ENCODE data around the gene ZNF487. TPM values are rescaled to one million over a fixed set of nuclear protein-coding genes. Genes with fewer than 3 reads are reported as not detected.
"Not testable (repeated sequence)": the region's sequence is repeated elsewhere in the genome, so short reads cannot be mapped to it uniquely, and the experiment has no call there.

Gene ZNF487
- total RNA-seq, 2 donors from 2014 or later, result 8.6 to 19.6 TPM

DNA sequence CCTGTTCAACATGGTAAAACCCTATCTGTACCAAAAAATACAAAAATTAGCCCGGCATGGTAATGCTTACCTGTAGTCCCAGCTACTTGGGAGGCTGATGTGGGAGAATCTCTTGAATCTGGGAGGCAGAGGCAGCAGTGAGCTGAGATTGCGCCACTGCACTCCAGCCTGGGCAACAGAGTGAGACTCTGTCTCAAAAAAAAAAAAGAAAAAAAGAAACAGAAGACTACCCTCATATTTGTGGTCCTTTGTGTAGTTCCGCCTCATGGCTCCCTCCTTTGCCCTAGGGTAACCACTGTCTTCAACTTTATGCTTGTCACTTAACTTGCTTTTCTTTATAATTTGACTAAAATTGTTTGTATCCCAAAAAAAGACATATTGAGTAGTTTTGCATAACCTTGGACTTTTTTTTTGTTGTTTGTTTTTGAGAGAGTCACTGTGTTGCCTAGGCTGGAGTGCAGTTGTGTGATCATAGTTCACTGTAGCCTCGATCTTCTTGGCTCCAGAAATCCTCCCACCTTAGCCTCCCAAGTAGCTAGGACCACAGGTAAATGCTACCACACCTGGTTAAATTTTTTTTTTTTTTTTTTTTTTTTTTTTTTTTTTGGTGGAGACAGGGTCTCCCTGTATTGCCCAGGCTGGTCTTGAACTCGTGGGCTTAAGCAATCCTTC is 3.7 kb downstream of the ZNF487 start:
- Histone ChIP-seq H3K4me1 (ENCODE audit: control insufficient read depth in 1 of 2, low read depth in 2 of 2) (peaks cover 2 to 5% of the 10 kb centered on the region in 2 donors), H3K27me3 (replicated peaks; ENCODE audit: insufficient read depth) (no peaks in the 10 kb centered on the region), H3K27ac (no peak overlapping the region), H3K9me3 (no peaks in the 10 kb centered on the region), H3K36me3 (no peaks in the 10 kb centered on the region), H3K4me3 (no peak overlapping the region)
- ATAC-seq (ENCODE audit: insufficient number of reproducible peaks, low FRiP score, low read depth), result no peak
- TF ChIP-seq CTCF (IDR thresholded peaks at IDR 0.05), result no peak
- no peak for DNase-seq (ENCODE audit: low spot score)

GRCh38 chr10:43444323-43444722 is 7.4 kb downstream of the ZNF487 start:
- no peaks in the 10 kb centered on the region for H3K4me1 ChIP-seq (ENCODE audit: control insufficient read depth in 1 of 2, low read depth in 2 of 2)
- H3K27ac ChIP-seq, result no peak overlapping the region
- DNase-seq (ENCODE audit: low spot score) (no peak), ATAC-seq (ENCODE audit: insufficient number of reproducible peaks, low FRiP score, low read depth) (no peak)
- H3K4me3 ChIP-seq, result no peak overlapping the region
- no peaks in the 10 kb centered on the region for H3K27me3 ChIP-seq (replicated peaks; ENCODE audit: insufficient read depth)
- H3K36me3 ChIP-seq, result no peaks in the 10 kb centered on the region
- TF ChIP-seq CTCF (IDR thresholded peaks at IDR 0.05), result no peak
- H3K9me3 ChIP-seq, result no peaks in the 10 kb centered on the region

GRCh38 chr10:43444897-43445466 is 8.1 kb downstream of the ZNF487 start:
- H3K27me3 ChIP-seq (replicated peaks; ENCODE audit: insufficient read depth), result no peaks in the 10 kb centered on the region
- H3K36me3 ChIP-seq, result no peaks in the 10 kb centered on the region
- H3K4me1 ChIP-seq (ENCODE audit: control insufficient read depth in 1 of 2, low read depth in 2 of 2), result no peaks in the 10 kb centered on the region
- TF ChIP-seq CTCF (IDR thresholded peaks at IDR 0.05), result no peak
- no peaks in the 10 kb centered on the region for H3K9me3 ChIP-seq
- no peak for ATAC-seq (ENCODE audit: insufficient number of reproducible peaks, low FRiP score, low read depth)
- no peak overlapping the region for H3K4me3 ChIP-seq
- DNase-seq (ENCODE audit: low spot score), result no peak
- H3K27ac ChIP-seq, result no peak overlapping the region

- H3K27me3 ChIP-seq (replicated peaks; ENCODE audit: insufficient read depth); H3K4me3 ChIP-seq; H3K27ac ChIP-seq; H3K36me3 ChIP-seq; H3K9me3 ChIP-seq; ATAC-seq (ENCODE audit: insufficient number of reproducible peaks, low FRiP score, low read depth); H3K4me1 ChIP-seq (ENCODE audit: control insufficient read depth in 1 of 2, low read depth in 2 of 2); DNase-seq (ENCODE audit: low spot score): not testable (repeated sequence)
Measured at GRCh38 chr10:43446219-43447017, 9.5 kb downstream of the ZNF487 start.

GRCh38 chr10:43448742-43449141 is 11.8 kb downstream of the ZNF487 start:
- Histone ChIP-seq H3K27ac (no peak overlapping the region), H3K4me3 (no peak overlapping the region), H3K9me3 (no peaks in the 10 kb centered on the region), H3K27me3 (replicated peaks; ENCODE audit: insufficient read depth) (no peaks in the 10 kb centered on the region), H3K4me1 (ENCODE audit: control insufficient read depth in 1 of 2, low read depth in 2 of 2) (no peaks in the 10 kb centered on the region), H3K36me3 (no peaks in the 10 kb centered on the region)
- ATAC-seq (ENCODE audit: insufficient number of reproducible peaks, low FRiP score, low read depth), result no peak
- TF ChIP-seq CTCF (IDR thresholded peaks at IDR 0.05), result no peak
- DNase-seq (ENCODE audit: low spot score), result no peak
